HL-60/S4 treated with phorbol 12-myristate 13-acetate at 8.2 ng/mL for 4 days and 3 days (cell line): ENCODE data around the gene PDE4D.

Experiments used
- in situ Hi-C: fragments of 300-500 bp; cut with MboI; formaldehyde crosslinking; loops from 2 replicates; pipeline ENCODE4 v1.15.0; 2022; ENCODE audit warnings: low sequenced_read_pairs

PDE4D gene

GRCh38 chr5:59807806-59808205 lies 85.7 kb downstream of the PDE4D start:
- in situ Hi-C loops = loop anchor here (25.0 kb wide), 2 partner anchors 479 to 854 kb away; no protein-coding TSS in a partner anchor

- in situ Hi-C loops = loop anchor here (25.0 kb wide), 2 partner anchors 487 to 862 kb away; no protein-coding TSS in a partner anchor
Measured at GRCh38 chr5:59800347-59800893, 93.1 kb downstream of the PDE4D start.

- in situ Hi-C loops = loop anchor here (25.0 kb wide), 3 partner anchors 413 to 862 kb away; no protein-coding TSS in a partner anchor
Measured at GRCh38 chr5:59799668-59800346, 93.7 kb downstream of the PDE4D start.

GRCh38 chr5:59798862-59799667 lies 94.5 kb downstream of the PDE4D start:
- in situ Hi-C loops = loop anchor here (25.0 kb wide), 1 partner anchor 412 kb away; no protein-coding TSS in a partner anchor

- in situ Hi-C loops = loop anchor here (25.0 kb wide), 1 partner anchor 408 kb away; no protein-coding TSS in a partner anchor
Measured at GRCh38 chr5:59795141-59795540, 98.4 kb downstream of the PDE4D start.

- in situ Hi-C loops = loop anchor here (25.0 kb wide), 1 partner anchor 406 kb away; no protein-coding TSS in a partner anchor
Measured at GRCh38 chr5:59792983-59793585, 100.4 kb downstream of the PDE4D start.

- in situ Hi-C loops = loop anchor here (25.0 kb wide), 1 partner anchor 404 kb away; no protein-coding TSS in a partner anchor
Measured at GRCh38 chr5:59791617-59792016, 101.9 kb downstream of the PDE4D start.

- in situ Hi-C loops = loop anchor here (25.0 kb wide), 1 partner anchor 404 kb away; no protein-coding TSS in a partner anchor
Measured at GRCh38 chr5:59790776-59791475, 102.6 kb downstream of the PDE4D start.

- in situ Hi-C loops = loop anchor here (25.0 kb wide), 1 partner anchor 403 kb away; no protein-coding TSS in a partner anchor
Measured at GRCh38 chr5:59790376-59790775, 103.2 kb downstream of the PDE4D start.

- in situ Hi-C loops = loop anchor here (25.0 kb wide), 1 partner anchor 403 kb away; no protein-coding TSS in a partner anchor
Measured at GRCh38 chr5:59789894-59790293, 103.6 kb downstream of the PDE4D start.

GRCh38 chr5:59789197-59789596 lies 104.3 kb downstream of the PDE4D start:
- in situ Hi-C loops = loop anchor here (25.0 kb wide), 1 partner anchor 402 kb away; no protein-coding TSS in a partner anchor

GRCh38 chr5:59786334-59786805 lies 107.2 kb downstream of the PDE4D start:
- in situ Hi-C loops = loop anchor here (25.0 kb wide), 1 partner anchor 399 kb away; no protein-coding TSS in a partner anchor

- in situ Hi-C loops = loop anchor here (25.0 kb wide), 1 partner anchor 399 kb away; no protein-coding TSS in a partner anchor
Measured at GRCh38 chr5:59785676-59786333, 107.7 kb downstream of the PDE4D start.

GRCh38 chr5:59784708-59785107 lies 108.8 kb downstream of the PDE4D start:
- in situ Hi-C loops = loop anchor here (25.0 kb wide), 1 partner anchor 397 kb away; no protein-coding TSS in a partner anchor

GRCh38 chr5:59783264-59783663 lies 110.3 kb downstream of the PDE4D start:
- in situ Hi-C loops = loop anchor here (25.0 kb wide), 1 partner anchor 396 kb away; no protein-coding TSS in a partner anchor

GRCh38 chr5:59782856-59783255 lies 110.7 kb downstream of the PDE4D start:
- in situ Hi-C loops = loop anchor here (25.0 kb wide), 1 partner anchor 396 kb away; no protein-coding TSS in a partner anchor

- in situ Hi-C loops = loop anchor here (25.0 kb wide), 1 partner anchor 392 kb away; no protein-coding TSS in a partner anchor
Measured at GRCh38 chr5:59779453-59779852, 114.1 kb downstream of the PDE4D start.

GRCh38 chr5:59777028-59777427 lies 116.5 kb downstream of the PDE4D start:
- in situ Hi-C loops = loop anchor here (25.0 kb wide), 1 partner anchor 390 kb away; no protein-coding TSS in a partner anchor

GRCh38 chr5:59773294-59773693 lies 120.2 kb downstream of the PDE4D start:
- in situ Hi-C loops = no loop called here
